Activated effector memory CD4-positive, alpha-beta T cell treated with Interleukin-2 at 50 U/mL for 16 hours (primary cell): Measurements from ENCODE around the gene HASPIN.
"Not testable (repeated sequence)": the region's sequence is repeated elsewhere in the genome, so short reads cannot be mapped to it uniquely, and the experiment has no call there.

ENCODE experiments used
- DNase-seq: peaks from one replicate; pipeline ENCODE4 v3.0.0-alpha.2; 2020

The HASPIN gene

DNA sequence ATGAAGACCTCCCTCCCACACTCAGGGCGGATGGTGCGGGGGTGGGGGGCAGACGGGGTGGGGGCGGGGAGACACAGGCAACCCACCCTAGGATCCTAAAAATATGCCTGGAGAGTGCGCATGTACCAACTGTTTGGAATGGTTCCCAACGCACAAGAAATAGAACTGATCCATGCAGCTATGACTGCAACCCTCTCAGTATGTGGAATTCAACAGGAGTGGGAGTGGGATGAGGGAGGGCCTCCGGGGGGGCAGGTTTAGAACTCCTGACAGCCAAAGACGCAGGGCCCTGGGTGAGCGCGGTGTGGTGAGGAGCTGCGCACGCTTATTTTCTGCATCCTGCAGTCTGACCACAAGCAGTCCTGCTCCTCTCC, 26.6 kb upstream of the HASPIN start:
- DNase-seq: no peak

DNA sequence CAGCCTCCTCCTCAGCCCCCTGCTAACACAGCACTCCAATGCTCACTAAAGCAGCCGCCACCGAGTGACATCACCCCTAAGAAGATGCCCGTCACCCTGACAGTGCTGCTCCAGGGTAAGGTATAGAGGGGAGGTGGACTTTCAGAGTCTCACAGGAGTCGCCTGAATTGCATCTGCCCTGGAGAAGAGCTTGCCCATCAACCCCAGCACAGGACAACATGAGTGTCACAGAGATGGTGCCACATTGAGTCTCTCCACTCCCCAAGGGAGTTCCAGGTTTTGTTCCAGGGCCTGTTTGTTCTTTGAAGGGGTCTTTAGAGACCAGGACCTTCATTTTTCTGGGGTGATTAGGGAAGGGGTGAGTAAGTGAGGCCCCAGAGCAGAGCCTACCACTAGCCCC, 25.6 kb upstream of the HASPIN start:
- no peak for DNase-seq

DNA sequence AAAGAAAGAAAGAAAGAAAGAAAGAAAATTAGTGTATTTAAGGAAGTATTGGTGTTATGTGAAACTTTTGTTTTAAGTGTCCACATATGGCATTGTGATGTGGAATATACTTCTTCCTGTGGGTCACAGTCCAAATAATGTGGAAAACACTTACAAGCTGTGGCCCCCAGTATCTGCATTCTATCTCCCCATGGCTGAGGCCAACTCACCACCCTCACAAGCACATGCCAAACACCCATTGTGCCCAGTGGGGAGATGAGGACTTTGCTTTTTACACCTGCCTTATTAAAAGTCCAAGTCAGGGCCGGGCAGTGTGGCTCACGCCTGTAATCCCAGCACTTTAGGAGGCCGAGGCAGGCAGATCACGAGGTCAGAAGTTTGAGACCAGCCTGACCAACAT, 23.8 kb upstream of the HASPIN start:
- DNase-seq: no peak

DNA sequence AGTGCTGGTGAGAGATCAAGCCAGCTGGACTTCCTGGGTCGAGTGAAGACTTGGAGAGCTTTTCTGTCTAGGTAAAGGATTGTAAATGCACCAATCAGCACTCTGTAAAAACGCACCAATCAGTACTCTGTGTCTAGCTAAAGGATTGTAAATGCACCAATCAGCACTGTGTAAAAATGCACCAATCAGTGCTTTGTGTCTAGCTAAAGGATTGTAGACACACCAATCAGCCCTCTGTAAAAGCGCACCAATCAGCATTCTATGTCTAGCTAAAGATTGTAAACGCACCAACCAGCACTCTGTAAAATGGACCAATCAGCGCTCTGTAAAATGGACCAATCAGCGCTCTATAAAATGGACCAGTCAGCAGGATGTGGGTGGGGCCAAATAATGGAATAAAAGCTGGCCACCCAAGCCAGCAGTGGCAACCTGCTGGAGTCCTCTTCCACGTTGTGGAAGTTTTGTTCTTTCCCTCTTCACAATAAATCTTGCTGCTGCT, 21.6 kb upstream of the HASPIN start:
- not testable (repeated sequence) for DNase-seq

DNA sequence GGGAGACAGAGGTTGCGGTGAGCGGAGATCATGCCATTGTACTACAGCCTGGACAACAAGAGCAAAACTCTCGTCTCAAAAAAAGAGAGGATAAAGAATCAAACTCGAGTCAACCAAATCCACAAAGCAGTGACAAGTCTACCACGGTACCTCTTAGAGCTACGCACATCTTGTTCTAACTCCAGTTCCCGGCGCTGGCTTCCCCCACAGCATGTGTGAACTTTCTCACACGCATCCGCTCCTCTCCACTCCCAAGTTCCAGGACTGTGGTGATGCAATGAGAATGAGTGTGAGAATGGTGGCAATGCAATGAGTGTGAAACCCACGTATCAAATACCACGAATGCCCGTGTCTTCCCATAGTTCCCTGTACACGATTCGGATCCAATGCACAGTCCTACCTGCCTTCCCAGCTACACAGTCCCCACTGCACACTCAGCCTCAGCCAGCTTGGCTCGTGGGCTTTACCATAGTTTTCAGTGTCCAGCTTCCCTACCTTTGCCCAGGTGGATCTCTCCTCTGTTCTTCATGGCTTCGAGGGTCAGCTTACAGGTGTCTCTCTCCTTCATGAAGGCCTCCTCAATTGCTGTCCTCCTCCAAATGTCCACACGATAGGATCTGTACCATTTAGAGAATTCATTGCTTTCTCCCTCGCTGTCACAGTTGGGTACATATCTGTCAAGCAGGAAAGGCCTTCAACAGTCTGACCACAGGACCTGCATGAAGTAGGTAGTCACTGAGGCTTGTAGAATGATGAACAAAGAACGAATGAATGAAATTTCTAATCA, 18.6 kb upstream of the HASPIN start:
- DNase-seq: no peak

DNA sequence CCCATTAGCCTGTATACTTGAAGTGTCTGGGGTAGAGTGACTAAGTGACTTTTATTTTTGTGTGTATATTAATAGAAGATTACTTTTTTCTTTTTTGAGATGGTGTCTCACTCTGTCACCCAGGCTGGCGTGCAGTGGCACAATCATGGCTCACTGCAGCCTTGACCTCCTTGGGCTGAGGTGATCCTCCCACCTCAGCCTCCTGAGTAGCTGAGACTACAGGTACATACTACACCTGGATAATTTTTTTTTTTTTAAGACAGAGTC, 18.1 kb upstream of the HASPIN start:
- not testable (repeated sequence) for DNase-seq

DNA sequence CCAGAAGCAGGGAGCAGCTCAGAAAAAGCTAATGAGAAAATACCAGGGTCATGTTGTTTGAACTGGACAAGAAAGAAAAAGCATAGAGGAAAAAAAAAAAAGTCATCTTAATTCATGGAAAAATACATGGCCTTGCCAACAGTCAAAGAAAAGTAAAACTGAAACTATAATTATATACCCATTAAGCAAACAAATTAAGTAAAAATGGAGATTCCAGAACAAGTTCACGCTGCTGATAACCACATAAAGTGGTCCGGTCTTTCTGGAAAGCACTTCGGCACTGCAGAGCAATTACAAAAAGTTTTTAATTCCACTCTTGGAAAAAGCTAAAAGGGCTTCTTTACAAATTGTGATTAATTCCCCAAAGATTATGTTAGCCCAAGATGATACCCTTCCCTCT, 15.3 kb upstream of the HASPIN start:
- no peak for DNase-seq

DNA sequence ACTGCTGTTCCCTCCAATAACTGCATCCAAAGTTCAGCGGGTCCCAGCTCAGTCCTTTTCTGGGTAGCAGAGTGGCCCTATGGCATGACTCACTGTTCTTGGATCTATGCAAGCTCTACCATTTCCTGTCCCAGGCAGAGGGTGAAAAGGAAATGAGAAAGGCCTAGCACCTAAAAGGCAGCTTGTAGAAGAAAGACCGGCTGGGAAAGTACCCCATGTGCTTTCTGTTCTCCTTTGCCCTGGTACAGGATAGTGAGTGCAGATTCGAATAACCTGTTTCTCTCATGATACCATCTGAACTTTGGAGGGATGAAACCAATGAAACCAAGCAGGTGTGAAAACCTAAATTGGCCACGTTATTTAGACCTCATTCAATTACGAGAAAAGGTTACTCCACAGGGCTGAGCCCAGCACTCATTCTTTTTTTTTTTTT, 12.7 kb upstream of the HASPIN start:
- DNase-seq: peak; percentile 54

DNA sequence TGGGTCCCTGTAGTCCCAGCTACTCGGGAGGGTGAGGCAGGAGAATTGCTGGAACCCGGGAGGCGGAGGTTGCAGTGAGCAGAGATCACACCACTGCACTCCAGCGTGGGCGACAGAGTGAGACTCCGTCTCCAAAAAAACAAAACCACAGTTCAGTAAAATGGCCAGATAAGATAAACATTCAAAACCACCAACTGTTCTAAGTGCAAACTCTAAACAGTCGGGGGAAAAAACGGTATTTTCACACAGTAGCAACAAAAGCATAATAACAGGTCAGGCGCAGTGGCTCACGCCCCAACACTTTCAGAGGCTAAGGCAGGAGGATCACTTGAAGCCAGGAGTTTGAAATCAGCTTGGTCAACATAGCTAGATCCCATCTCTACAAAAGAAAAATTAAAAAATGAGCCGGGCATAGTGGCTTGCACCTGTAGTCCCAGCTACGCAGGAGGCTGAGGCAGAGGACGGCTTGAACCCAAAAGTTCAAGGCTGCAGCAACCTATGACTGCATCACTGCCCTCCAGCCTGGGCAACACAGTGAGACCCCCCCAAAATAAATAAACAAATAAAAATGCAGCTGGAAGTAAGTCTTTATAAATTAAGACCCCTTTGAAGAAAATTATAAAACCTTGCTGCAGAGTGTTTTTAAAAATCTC, 10.8 kb upstream of the HASPIN start:
- no peak for DNase-seq

DNA sequence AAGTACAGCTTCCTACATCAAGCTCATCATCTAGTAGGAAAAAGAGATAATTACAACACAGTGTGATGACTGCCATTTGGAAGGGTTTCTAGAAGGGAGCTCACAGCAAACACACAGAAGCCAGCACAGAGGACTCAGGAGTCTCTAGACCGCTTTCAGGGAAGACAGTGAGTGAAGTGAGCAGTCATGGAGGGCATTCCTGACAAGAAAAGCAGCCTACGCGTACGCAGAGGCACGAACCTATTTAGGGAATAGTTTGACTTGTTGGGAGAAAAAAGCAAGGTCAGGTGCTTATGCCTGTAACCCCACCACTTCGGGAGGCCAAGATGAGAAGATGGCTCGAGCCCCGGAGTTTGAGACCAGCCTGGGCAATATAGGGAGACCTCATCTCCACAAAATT, 8.4 kb upstream of the HASPIN start:
- no peak for DNase-seq

DNA sequence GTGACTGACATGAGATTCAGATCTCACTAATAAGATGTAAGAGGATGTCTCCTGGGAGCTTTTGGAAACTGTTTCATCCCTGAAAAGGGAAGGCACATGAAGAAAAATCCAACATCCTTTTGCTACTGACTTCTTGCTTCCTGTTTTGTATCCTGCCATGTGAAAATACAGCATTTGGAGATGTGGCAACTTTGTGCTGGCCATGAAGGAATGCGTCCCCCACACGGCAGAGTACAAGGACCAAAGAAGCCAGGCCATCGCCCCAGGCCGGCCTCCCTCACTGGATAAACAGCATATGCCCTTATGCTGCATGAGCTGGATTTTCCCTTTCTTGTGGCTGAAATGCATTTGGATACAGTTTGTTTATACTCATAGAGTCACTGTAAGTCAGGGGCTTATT, 5.5 kb upstream of the HASPIN start:
- no peak for DNase-seq

DNA sequence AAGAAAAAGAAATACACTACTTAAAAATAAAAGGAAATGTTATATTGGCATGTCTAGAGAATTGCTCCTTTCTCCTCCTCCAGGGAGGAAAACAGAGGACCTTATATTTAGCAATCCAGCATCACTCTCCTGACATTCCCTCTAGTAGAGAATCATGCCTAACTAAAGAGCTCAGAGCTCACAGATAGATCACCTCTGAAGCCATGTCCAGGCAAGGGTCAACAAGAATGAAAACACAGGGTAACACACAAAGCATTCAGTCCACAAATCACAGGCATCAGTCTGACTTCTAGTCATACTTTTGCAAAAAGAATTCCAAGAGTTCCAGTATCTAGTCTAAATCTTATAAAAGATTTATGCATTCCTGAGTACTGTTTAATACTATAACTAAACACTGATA, 4.4 kb upstream of the HASPIN start:
- DNase-seq: no peak

DNA sequence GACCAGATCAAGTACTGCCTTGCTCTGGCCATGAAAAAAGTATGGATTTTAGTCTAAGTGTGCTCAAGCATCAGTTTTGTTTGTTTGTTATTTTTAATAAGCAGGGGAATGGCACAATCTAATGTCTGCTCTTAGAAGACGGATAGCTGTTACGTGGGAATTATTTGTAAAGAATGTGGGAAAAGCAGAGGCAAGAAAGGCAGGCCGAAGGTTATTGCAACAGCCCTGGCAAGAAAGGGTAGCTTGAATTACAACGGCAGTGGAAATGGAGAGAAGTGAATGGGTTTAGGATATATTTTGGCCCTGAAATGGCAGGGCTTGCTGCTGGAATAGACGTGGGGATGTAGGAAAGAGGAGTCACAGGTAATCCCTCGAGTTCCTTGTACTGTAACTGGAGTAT, 987 bp upstream of the HASPIN start:
- no peak for DNase-seq

DNA sequence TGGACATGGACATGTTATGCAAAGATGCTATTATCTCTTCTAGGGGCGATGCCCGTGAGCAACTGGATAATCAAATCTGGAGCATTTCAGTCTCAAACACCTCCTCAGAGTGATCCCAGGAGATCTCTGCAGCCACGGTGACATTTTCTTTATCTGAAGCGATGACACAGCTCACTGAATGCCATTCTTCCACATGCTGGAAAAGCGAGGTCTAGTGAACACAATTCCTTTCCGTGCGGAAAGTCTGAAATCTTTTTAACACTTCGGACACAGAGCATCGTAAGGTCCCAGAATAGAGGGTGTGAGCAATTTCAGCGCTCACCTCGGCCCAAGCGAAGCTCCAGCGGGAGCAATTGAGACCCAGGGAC, 531 bp upstream of the HASPIN start:
- no peak for DNase-seq

DNA sequence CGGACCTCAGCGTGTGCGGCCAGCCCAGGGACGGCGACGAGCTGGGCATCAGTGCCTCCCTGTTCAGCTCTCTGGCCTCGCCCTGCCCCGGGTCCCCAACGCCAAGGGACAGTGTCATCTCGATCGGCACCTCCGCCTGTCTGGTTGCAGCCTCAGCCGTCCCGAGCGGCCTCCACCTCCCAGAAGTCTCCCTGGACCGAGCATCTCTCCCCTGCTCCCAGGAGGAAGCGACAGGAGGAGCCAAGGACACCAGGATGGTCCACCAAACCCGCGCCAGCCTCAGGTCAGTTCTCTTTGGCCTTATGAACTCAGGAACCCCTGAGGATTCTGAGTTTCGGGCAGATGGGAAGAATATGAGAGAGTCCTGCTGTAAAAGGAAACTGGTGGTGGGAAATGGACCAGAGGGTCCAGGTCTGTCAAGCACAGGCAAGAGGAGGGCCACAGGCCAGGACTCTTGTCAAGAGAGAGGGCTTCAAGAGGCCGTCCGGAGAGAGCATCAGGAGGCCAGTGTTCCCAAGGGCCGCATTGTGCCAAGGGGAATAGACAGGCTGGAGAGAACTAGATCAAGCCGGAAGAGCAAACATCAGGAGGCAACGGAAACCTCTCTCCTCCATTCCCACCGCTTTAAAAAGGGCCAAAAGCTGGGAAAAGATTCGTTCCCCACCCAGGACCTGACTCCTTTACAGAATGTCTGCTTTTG, 825 bp downstream of the HASPIN start:
- DNase-seq: no peak

DNA sequence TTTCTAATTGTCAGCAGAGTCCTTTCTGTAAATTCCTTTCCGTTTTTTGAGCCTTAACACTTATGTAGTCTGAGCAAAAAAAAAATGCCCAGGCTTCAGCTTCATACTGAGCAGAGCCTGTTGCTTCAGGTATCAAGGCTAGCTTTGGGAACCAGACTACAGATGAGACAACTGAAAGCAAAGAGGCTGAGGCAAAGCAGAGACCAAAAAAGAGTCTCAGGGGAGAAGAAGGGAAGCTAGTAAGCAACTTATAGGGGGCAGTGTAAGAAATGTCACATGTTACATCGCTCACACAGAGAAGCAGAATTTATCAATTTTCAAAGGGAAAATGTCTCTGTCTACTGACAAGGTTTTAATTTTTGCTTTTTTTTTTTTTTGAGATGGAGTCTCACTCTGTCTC, 3.3 kb downstream of the HASPIN start:
- no peak for DNase-seq

DNA sequence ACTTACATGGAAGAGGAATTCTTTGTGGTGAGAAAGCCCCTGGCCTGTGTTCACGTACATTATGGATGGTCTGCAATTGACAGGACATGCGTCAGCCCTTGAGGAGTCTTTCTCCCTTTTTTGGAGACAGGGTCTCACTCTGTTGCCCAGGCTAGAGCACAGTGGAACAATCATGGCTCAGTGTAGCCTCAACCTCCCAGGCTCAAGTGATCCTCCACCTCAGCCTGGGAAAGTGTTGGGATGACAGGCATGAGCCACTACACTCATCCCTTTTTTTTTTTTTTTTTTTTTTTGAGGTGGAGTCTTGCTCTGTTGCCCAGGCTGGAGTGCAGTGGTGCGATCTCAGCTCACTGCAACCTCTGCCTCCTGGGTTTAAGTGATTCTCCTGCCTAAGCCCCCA, 4.4 kb downstream of the HASPIN start:
- DNase-seq: not testable (repeated sequence)

DNA sequence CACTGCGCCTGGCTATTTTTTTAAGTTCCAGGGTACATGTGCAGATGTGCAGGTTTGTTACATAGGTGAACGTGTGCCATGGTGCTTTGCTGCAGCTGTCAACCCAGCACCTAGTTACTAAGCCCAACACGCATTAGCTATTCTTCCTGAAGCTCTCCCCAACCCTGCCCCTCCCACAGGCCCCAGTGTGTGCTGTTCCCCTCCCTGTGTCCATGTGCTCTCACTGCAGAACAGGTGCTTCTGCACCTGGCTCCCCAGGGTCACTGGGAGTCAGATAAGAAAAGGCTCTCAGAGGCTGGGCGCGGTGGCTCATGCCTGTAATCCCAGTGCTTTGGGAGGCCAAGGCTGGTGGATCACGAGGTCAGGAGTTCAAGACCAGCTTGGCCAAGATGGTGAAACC, 6.2 kb downstream of the HASPIN start:
- DNase-seq: no peak

DNA sequence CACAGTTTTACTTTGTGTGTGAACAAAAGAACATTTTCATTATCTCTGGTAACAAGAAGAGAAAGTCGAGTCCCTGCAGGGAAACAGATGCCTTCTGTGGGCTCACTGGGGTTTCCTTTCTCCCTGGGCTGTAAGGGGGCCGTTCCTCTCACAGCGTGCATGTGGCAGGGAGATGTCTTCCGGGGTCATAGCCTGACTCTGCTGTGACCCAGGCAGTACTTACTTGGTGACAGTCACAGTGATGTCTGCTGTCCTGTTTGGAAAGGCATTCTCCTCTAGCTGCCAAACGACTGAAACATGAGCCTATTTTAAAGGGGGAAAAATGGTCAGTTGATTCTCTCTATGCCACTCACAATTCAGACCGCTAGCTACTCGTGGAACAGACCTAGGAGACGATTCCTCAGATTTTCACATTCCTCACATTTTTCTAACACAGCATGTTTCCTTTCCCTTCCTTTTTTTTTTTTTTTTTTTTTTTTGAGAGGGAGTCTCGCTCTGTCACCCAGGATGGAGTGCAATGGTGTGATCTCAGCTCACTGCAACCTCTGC, 7.3 kb downstream of the HASPIN start:
- no peak for DNase-seq

DNA sequence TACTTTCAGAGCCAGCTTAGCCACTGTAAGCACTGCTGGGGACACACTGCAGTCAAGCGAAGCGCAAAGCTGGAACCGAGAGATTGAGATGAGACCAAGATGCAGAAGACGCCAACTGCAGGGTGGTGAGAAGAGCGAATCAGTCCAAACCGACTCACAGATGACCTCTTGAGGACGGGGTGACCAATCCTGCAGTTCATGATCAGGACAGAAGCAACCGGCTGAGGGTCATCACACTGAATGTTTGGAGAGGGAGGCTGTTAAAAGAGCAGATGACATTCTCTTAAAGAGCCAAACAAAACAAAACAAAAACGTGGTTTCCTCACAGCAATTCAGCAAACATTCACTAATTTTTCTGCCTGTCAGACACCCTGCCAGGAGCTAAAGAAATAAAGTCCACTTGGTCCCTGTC, 8.5 kb downstream of the HASPIN start:
- no peak for DNase-seq

DNA sequence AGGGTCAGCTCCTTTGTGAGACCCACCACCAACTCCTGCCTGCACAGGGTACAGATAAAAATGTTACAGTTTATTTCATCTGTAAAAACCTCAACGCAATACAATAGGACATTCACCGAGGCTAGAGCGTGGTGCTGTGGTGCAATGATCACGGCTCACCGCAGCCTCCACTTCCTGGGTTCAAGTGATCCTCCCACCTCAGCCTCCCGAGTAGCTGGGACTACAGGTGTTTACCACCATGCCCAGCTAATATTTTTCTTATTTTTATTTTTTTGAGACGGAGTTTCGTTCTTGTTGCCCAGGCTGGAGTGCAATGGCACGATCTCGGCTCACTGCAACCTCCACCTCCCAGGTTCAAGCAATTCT, 11.2 kb downstream of the HASPIN start:
- not testable (repeated sequence) for DNase-seq

DNA sequence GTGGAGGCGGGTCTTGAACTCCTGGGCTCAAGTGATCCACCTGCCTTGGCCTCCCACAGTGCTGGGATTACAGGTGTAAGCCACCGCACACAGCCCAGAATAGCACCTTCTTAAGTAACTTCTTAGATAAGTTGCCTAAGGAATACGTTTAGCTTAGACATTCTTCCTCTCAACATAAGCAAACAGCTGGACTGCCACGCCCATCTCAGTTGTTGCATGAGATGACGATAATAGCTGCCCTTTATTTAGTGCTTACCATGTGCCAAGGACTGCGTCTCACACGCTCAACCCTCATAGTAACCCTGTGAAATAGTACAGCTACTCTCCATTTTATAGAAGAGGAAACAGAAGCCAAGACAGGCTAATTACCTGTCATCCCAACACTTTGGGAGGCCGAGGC, 11.8 kb downstream of the HASPIN start:
- no peak for DNase-seq

DNA sequence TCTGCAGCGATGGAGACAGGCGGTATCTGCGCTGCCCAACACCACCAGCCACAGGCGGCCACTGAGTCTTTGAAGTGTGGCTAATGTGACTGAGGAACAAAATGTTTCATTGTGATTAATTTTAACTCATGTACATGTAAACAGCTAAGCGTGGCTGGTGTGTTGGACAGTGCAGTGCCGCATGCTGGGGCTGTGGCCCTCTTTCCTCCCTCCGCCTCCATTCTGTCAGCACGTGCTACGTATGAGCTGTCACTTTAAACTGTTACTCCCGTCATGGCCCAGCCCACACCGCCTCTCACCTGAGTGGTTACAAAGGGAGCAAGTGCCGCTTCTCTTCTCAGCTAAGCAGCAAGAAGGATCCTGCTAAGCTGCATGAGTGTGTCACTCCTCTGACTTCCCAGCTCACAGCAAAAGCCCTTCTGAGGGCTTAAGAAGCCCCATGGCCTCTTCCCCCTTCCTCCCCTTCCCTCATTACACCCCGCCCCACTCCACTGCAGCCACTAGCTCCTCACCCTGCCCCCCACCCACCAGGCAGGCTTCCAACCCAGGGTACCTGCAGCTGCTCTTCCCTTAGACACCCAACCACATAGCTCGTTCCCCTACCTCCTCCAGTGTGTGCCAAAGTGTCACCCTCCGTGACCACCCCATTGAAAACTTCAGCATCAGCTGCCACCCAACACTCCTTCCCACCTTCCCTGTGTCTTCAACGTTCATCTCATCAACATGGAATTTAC, 15.0 kb downstream of the HASPIN start:
- peak; percentile 55 for DNase-seq
